Measurements from ENCODE around the gene FSIP1. TPM values are rescaled to one million over a fixed set of nuclear protein-coding genes. Genes with fewer than 3 reads are reported as not detected.

FSIP1 gene
- polyA plus RNA-seq, 4 donors: 1.8 to 2.8 (median 2.0) TPM

DNA sequence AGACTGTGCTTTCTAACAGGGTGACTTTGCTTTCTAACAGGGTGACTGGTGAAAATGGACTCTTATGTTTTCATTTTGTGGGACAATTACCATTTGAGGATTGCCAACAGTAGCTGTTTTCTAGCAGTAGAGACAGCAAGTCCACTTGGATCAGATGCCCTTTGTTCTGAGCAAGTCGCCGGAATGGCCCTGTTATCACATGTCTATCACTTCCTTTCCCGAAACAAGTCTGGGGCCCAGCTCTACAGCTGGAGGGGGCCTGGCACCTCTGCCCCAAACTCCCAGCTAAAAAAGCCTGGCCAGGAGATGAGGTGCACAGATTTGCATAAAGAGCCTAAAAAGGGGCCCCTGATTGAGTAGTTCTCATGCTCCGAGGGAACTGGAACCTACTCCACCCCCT, 157.2 kb downstream of the FSIP1 start:
- no peak for DNase-seq (ENCODE audit: low read depth in 4 of 4, low spot score in 3 of 4)

DNA sequence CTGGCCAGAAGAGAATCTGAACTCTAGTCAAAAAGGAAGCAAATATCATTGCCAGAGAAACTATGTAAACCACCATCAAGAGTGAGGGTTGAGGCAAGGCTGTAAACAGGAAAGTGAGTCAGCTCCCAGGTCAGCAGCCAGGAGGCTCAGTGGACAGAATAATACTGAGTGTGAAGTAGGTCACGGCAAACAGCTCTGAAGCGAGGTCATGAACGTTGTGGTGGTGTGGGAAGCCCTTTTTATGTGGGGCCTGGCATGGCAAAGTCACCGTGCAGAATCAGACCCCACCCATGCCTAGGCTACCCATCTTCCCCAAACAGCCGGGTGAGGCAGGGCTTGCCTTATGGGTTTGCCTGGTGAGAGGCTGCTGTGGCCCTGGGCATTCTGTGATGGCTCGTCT, 157.8 kb downstream of the FSIP1 start:
- no peak for DNase-seq (ENCODE audit: low read depth in 4 of 4, low spot score in 3 of 4)

DNA sequence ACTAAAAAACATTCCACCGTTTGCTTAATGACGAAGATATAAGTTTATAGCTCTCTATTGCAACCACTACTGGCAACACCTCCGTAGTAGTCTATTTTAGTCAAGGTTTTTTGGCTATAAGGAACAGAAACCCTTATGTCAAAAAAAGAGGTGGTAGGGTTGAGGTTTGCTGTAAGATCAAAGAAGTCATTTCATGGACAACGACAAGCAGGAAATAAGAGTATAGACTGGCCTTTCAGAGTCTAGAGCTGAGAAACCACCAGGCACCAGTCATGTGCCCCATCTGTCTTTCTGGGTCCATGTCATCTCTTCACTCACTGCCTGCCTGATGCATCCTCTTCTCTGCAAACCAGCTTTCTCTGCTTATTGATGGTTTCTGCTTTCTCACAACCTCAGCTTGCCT, 159.1 kb downstream of the FSIP1 start:
- no peak for DNase-seq (ENCODE audit: low read depth in 4 of 4, low spot score in 3 of 4)

DNA sequence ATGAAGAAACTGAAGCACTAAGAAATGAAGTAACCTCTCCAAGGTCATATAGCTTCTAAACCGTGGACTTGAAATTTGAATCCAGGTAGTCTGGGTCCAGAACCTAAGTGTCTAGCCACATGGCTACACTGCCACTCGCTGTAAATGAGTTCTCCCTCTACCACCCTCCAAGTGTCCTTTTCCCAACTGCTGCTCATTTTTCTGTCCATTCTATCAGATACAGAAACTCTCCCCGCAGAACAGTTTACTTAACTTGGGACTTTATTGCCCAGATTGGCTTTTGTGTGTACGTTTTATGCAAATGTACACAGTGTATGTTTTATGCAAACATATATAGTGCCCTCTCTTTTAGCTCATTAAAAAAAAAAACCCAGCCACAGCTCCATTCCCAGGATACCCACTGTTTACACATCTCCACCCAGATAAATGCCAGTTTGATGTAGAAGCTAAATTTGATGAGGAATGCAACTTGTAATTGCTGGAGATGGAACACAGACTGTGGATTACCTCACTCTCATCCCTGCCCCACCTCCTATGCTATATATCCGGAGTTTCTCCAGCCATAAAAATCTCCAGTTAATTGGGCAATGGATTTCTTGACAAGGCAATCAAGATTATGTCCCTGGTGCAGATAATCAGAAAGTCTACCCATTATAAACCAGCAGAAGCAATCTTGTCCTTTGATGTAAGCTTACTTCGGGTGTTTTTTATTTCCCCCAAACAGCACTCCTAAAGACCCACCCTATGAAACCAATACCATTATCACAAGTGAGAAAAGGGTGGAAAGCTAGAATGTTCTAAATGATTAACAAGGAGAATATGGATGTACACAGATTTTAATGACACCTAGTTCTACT, 159.8 kb downstream of the FSIP1 start:
- DNase-seq (ENCODE audit: low read depth in 4 of 4, low spot score in 3 of 4): no peak

DNA sequence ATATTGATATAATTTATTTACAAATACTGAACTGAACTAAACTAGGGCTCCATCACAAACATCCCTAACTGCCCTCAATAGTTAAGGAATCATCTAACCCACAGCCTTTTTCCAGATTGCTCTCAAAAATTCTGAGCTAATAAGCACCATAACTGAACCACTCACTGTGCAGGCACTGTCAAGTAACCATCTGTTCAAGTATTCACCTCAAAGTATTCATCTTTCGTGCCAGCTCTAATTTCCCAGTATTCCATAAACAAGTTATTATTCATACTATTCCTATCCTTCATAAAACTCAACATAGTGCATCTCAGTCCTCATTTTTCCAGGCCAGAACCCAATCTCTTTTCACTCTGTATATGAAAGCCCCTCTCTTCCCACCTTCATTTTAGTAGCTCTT, 160.7 kb downstream of the FSIP1 start:
- DNase-seq (ENCODE audit: low read depth in 4 of 4, low spot score in 3 of 4): no peak

DNA sequence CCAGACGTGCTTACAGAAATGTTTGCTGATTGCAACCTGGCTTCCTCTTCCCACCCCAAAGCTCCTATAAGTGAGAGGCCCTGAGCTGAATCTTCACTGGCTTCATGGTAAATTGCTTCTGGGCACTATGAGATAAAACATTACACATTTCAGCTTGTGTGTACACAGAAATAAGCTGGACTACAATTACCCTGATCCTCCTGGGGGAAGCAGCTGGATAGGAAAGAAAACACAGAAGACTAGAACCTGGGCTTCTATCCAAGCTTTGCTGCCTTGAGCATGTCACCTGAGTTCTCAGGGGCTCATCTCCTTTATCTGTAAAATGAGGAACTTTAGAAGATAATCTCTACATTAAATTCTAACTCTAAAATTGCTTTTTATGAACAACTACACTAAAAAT, 161.4 kb downstream of the FSIP1 start:
- no peak for DNase-seq (ENCODE audit: low read depth in 4 of 4, low spot score in 3 of 4)

DNA sequence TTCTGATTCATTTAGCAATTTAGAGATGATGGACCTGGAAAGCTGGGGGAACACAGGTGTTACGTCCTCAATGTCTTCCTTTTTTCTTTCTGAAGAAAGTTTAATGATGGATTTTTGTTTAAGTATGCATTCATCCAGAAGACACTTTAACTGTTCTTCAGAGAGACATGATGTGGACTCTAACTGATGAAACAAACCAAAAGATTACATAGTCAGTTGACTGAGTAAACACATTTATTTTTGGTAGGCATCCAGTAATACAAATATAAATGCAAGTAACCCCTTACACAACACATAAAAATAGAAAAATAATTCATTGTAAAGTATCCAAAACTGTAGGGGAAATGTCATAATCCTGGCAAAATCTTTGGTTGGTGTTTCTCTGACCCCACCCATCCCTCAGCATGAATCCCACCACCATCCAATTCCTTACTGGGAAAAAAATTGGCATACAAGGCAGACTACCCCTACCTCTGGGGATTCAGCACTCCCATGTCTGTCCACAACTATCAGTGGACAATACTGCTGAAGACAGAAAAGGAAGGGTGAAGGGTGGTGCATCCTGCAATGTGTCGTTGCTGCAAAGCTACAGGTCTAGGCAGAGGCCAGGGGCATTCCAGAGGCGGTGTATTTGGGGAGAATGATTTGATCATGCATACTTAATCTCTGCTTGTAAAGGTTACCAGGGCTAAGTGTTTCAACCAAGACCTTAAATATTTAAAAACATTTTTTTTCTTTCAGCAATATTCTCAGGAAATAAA, 164.4 kb downstream of the FSIP1 start:
- no peak for DNase-seq (ENCODE audit: low read depth in 4 of 4, low spot score in 3 of 4)

DNA sequence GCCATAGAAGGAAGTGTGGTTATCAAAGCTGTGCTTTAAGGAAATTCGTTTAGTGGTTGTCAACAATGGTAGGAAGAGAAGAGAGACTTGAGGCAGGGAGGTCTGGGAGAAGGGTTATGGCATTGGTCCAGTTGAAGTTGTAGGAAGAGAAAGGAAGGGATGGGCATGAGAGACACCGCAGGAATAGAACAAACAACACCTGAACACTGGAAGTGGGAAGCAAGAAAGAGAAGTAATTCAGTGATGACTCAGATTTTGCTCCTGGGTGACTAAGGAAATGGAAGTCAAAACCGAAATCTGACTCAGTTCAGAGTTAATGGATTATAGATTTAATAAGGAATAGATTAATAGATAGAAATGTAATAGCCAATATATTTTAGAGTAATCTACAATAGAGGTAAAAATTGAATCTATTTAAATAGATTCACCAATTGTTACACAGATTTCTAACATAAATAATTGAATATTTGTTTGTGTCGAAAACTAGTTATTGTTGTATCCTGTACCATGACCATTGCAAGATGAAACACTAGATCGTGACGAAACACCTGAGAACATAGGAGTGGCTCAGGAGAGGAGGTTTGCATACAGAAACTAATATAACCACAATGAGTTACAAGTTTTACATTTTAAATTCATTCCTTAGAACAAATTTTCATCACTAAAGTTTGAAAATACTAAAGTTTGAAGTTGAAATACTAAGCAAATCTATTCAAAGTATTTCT, 165.7 kb downstream of the FSIP1 start:
- no peak for DNase-seq (ENCODE audit: low read depth in 4 of 4, low spot score in 3 of 4)

DNA sequence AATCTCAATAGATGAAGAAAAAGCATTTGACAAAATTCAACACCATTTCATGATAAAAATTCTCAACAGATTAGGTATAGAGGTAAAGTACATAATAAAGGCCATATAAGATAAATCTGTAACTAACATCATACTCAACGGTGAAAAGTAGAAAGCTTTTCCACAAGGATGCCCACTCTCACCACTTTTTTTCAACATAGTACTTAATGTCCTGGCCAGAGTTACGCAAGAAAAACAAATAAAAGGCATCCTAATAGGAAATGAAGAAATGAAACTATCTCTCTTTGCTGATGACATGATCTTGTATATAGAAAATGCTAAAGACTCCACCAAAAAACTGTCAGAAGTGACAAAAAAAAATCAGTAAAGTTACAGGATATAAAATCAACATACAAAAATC, 168.8 kb downstream of the FSIP1 start:
- no peak for DNase-seq (ENCODE audit: low read depth in 4 of 4, low spot score in 3 of 4)

DNA sequence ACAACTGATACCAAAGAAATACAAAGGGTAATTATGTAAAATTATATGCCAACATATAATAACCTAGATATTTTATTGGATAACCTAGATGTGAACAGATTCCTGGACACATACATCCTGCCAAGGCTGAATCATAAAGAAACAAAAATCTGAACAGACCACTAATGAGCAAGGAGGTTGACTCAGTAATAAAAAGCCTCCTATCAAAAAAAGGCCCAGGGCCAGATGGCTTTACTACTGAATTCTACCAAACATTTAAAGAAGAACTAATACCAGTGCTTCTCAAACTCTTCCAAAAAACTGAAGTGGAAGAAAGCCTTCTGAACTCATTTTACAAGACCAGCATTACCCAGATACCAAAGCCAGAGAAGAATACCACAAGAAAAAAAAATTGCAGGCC, 169.4 kb downstream of the FSIP1 start:
- DNase-seq (ENCODE audit: low read depth in 4 of 4, low spot score in 3 of 4): no peak

DNA sequence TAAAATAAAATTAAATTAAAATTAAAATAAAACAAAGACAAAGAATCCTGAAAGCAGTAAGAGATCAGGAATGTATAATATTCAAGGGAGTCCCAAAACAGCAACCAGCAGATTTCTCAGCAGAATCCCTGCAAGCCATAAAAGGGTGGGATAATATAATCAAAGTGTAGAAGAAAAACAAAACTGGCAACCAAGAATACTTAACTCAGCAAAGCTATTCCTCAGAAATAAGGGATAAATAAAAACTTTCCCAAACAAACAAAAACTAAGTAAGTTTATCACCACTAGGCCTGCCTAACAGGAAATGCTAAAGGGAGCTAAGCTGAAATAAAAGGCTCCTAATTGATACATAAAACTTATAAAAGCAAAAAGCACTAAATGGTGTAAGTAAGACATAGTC, 172.0 kb downstream of the FSIP1 start:
- DNase-seq (ENCODE audit: low read depth in 4 of 4, low spot score in 3 of 4): no peak

DNA sequence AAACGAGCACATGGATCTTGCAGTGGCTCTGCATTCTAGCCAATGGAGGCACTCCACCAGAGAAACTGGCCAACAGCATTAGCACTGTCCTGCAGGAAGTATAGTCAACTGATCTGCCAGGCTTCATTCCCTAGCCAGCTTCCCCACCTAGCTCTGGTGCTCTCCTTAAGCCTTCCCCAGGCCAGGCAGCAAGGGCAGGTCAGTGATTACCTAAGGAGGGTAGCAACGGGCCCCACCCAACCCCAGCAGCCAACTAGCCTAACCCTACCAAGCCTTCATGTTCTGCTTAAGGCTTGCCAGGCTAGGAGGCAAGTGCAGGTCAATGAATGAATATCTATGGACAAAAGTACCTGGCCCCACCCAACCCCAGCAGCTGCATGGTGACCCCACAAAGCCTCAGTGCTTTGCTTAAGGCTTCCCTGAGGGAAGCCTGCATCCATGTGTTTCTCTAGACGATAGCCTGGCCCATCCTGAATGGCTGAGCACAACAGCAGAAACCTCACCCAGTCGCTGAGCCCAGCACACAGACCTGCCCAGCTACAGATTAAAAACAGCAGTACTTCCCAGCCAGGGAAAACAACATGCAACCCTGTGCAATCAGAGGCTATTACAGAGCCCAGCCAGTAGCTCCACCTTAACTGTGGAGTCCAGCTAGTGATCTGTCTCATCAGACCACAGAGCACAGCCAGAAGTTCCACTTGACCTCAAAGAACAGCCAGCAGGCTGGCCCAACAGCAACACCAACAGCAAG, 173.3 kb downstream of the FSIP1 start:
- no peak for DNase-seq (ENCODE audit: low read depth in 4 of 4, low spot score in 3 of 4)

DNA sequence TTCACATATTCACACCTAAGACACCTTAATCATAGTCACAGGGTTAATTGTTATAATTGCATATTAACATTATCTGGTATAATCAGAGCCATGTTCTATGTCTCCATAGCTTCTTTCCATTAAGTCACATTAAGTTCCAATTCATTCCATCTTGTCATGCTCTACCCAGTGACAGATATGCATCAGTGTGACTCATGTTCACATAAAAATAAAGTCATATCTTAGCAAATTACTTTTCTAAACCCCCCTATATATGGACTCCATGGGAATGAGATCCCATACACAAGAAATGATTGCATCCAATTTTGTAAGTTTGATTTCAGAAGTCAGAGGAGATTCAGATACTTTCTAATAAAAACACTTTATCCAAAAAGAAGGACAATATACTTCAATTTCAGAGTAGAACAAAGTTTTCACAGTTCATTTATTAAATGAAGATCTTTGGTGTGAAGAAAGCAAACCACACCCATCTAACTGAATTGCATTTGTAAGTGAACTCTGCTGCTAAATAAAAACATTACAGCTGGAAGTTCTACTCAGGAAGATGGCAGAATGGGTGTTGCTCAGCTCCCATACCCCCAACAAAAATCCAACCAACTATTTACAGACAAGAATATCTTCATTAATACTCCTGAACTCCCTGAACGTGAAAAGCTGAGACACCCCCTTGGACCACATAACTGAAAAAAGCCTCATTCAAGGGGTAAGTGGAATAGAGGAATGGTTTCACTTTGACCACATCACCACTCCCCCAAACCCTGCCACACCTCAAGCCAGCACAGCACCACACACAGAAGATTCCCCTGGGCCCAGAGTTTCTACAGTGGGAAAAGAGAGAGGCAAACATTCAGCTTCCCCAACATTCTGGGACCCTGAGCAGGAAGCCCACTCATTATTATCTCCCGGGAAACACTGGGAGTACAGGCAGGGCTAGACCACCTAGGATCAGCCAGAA, 174.2 kb downstream of the FSIP1 start:
- no peak for DNase-seq (ENCODE audit: low read depth in 4 of 4, low spot score in 3 of 4)

DNA sequence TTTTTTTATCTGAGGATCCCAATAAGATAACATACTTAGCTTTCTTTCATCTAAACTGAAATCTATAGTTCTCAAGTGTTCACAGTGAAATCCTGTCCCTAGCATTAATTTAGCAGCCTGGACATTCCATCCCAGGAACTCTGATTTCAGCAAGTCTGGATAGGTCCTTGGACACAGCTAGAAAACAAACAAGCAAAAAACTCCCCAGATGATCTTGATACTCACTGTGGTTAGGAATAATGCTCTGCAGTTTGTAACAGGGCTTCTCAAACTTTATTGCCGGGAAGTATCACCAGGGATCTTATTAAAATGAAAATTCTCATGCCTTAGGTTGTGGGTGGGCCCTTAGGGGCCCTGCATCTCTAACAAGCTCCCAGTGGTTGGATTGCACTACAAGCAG, 177.5 kb downstream of the FSIP1 start:
- no peak for DNase-seq (ENCODE audit: low read depth in 4 of 4, low spot score in 3 of 4)

DNA sequence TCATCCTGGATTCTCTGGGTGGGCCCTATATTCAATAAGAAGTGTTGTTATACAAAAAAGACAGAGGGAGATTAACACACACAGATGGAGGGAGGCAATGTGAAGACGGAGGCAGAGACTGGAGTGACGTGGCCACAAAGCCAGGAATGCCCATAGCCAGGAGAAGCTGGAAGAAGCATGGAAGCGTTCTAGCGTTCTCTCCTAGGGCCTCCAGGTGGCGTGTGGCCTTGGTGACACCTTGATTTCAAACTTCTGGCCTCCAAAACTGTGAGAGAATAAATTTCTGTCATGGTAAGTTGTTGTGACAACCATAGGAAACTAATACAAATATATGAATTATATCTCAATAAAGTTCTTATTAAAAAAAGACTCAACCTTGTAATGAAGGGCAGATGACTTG, 180.5 kb downstream of the FSIP1 start:
- DNase-seq (ENCODE audit: low read depth in 4 of 4, low spot score in 3 of 4): no peak

DNA sequence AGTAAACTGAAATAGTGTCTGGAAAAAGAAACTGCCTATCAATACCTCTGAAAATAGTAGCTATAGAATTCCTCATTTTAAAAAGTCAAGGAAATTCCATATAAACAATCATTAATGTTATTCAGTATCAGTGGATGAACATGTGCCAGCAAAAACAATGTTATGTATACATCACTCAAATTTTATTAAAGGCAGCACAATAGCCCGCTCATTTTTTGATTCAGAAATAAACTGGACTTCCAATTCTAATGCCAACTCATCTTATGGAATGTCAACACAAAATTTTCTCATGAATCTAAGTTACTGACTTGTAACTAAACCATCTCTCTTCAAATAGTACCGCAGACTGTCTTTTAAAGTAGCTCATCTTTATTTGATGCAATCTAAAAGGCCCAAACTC, 182.8 kb downstream of the FSIP1 start:
- no peak for DNase-seq (ENCODE audit: low read depth in 4 of 4, low spot score in 3 of 4)

DNA sequence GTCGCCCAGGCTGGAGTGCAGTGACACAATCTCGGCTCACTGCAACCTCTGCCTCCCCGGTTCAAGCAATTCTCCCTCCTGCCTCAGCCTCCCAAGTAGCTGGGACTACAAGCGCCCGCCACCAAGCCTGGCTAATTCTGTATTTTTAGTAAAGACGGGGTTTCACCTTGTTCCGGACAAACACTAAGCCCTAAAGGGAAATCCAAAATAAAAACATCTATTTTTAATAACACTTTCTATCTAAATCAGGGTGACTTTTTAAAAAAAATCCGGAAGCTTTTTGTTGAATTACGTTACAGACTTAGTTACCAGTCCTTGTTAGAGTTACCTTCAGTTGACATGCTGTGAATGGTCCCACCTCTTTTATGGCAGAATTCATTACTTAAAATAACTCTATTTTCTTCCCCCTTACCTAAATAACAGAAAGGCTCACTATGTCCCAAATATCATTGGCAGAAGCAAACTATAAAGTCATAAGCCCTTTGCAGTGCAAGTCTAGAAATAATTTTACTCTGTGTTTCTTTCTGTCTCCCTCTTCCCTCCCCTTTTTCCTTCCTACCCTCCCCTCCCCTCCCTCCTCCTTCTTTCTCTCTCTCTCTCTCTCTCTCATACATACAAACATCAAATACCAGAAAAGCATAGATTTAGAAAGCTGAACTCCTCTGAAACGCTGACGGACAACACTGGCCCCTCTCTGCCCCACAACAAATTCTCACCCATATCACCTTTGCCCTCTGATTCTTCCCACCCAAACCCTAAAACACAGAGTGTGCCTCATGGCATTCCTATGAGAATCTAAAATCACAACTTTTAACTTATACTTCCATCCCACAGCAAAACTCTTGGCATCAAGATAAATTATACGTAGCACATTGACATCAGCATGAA, 183.4 kb downstream of the FSIP1 start:
- DNase-seq (ENCODE audit: low read depth in 4 of 4, low spot score in 3 of 4): no peak

DNA sequence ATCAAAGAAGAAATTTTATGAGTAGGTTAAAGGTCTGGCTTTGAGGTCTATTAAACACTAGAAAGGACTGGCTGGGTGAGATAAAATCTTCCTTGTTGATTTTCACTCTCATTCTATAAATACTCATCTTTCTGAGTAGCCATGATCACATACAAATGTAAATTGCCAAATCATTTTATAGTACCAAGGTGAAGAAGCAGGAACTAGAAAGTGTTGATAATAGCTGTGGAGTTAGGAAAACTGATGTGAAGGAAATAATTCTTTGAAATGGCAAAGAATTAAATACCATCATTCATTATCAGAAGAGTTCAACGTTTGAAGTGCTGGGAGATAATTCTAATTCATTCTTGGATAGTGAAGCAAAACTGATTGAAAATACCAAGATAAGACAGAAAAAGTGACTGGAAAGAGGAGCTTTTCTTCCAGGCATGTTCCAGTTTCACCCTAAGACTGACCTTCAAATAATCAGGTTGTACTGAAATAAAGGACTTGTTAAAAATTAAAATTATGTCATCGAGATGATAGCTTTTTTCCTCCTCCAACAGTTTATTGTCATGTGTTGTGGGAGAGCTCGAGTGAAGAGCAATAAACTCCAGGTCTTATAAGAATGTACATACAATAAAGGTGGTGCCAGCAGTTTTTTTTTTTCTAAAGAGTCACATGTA, 184.3 kb downstream of the FSIP1 start:
- DNase-seq (ENCODE audit: low read depth in 4 of 4, low spot score in 3 of 4): no peak

Data from right renal pelvis (tissue), 4 donors.